ENCODE results near the gene CCDC27.
"Not testable (repeated sequence)": the region's sequence is repeated elsewhere in the genome, so short reads cannot be mapped to it uniquely, and the experiment has no call there.

Gene CCDC27

GRCh38 chr1:3800795-3801194 lies 48.5 kb downstream of the CCDC27 start:
- DNase-seq, result not testable (repeated sequence)

- DNase-seq, result no peak
Measured at GRCh38 chr1:3803905-3804626, 51.8 kb downstream of the CCDC27 start.

- DNase-seq, result not testable (repeated sequence)
Measured at GRCh38 chr1:3804627-3804944, 52.3 kb downstream of the CCDC27 start.

- no peak for DNase-seq
Measured at GRCh38 chr1:3805038-3805437, 52.8 kb downstream of the CCDC27 start.

- no peak for DNase-seq
Measured at GRCh38 chr1:3807769-3808168, 55.5 kb downstream of the CCDC27 start.

- DNase-seq, result no peak
Measured at GRCh38 chr1:3809680-3810079, 57.4 kb downstream of the CCDC27 start.

- not testable (repeated sequence) for DNase-seq
Measured at GRCh38 chr1:3810149-3810761, 58.0 kb downstream of the CCDC27 start.

- DNase-seq, result no peak
Measured at GRCh38 chr1:3811595-3811911, 59.3 kb downstream of the CCDC27 start.

GRCh38 chr1:3814065-3814464 lies 61.8 kb downstream of the CCDC27 start:
- DNase-seq, result no peak

GRCh38 chr1:3814771-3815561 lies 62.7 kb downstream of the CCDC27 start:
- no peak for DNase-seq

- no peak for DNase-seq
Measured at GRCh38 chr1:3816331-3817137, 64.3 kb downstream of the CCDC27 start.

GRCh38 chr1:3817138-3817740 lies 65.0 kb downstream of the CCDC27 start:
- DNase-seq, result no peak

- DNase-seq, result no peak
Measured at GRCh38 chr1:3817821-3818597, 65.8 kb downstream of the CCDC27 start.

- no peak for DNase-seq
Measured at GRCh38 chr1:3819771-3820200, 67.5 kb downstream of the CCDC27 start.

GRCh38 chr1:3820316-3820715 lies 68.1 kb downstream of the CCDC27 start:
- DNase-seq, result no peak

GRCh38 chr1:3821004-3821403 lies 68.8 kb downstream of the CCDC27 start:
- DNase-seq, result no peak

All from SHP77 treated with DMSO at 0.1 percent for 48 hours (cell line).